HAP-1 (cell line): ENCODE results near the gene AMMECR1L.
"Not testable (repeated sequence)": the region's sequence is repeated elsewhere in the genome, so short reads cannot be mapped to it uniquely, and the experiment has no call there.

Source experiments
- DNase-seq, 2 experiments: peaks; one replicate each; pipeline ENCODE4 v3.0.0-alpha.2; 2016 to 2020; ENCODE audit warnings: low spot score in 2 of 2
- H3K27me3 ChIP-seq: fragments of 250-450 bp; sonication (Bioruptor Pico); 2 replicates; pipeline ENCODE4 v1.5.1; 2020; ENCODE audit warnings: low read depth, mild to moderate bottlenecking, moderate library complexity
- H3K36me3 ChIP-seq: fragments of 250-450 bp; sonication (Bioruptor Pico); replicated peaks from 2 replicates; pipeline ENCODE4 v1.5.1; 2020; ENCODE audit warnings: mild to moderate bottlenecking
- H3K4me1 ChIP-seq: fragments of 250-450 bp; sonication (Bioruptor Pico); 2 replicates; pipeline ENCODE4 v1.5.1; 2020; ENCODE audit warnings: mild to moderate bottlenecking
- H3K4me3 ChIP-seq: fragments of 250-450 bp; sonication (Bioruptor Pico); 2 replicates; pipeline ENCODE4 v1.5.1; 2020; ENCODE audit warnings: mild to moderate bottlenecking, moderate library complexity
- H3K9me3 ChIP-seq: fragments of 250-450 bp; sonication (Bioruptor Pico); 2 replicates; pipeline ENCODE4 v1.5.1; 2020; ENCODE audit warnings: mild to moderate bottlenecking, moderate library complexity
- in situ Hi-C: fragments of 300-500 bp; cut with MboI; formaldehyde crosslinking; loops from 3 replicates; pipeline ENCODE4 v1.14.3; 2020; ENCODE audit warnings: low sequenced_read_pairs, inconsistent platforms, mixed read lengths

The AMMECR1L gene

DNA sequence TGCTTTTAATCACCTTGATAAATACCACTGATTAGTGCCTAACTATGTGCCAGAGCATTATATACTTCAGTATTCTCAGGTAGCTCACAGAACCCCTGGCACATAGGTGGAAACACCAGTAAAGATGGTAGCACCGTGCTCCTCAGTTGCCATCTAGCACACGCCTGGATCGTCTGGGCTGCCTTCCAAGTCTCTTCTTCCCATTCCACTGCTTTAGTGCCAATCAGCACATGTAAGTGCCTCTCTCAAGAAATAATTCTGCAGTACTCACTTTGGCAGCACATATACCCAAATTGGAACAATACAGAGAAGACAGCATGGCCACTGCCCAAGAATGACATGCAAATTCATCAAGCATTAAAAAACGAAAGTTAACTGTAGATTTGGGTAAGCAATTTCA, 40.8 kb downstream of the AMMECR1L start:
- no peak for DNase-seq
- H3K4me1 ChIP-seq, result no peaks in the 10 kb centered on the region
- no peak overlapping the region for H3K4me3 ChIP-seq
- H3K36me3 ChIP-seq, result peaks cover 48% of the 10 kb centered on the region
- in situ Hi-C loops, result no loop called here
- no peaks in the 10 kb centered on the region for H3K9me3 ChIP-seq
- H3K27me3 ChIP-seq, result no peaks in the 10 kb centered on the region

DNA sequence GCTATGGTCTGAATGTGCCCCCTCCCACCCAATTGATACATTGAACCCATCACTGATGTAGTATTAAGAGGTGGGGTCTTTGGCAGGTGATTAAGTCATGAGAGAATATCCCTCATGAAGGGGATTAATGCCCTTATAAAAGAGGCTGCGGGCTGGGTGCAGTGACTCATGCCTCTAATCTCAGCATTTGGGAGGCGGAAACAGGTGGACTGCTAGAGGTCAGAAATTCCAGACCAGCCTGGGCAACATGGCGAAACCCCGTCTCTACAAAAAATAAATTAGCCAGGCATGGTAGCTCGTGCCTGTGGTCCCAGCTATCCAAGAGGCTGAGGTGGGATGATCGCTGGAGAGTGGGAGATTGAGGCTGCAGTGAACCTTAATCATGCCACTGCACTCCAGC, 42.1 kb downstream of the AMMECR1L start:
- DNase-seq, result no peak
- H3K4me3 ChIP-seq, result no peak overlapping the region
- no peaks in the 10 kb centered on the region for H3K27me3 ChIP-seq
- peaks cover 35% of the 10 kb centered on the region for H3K36me3 ChIP-seq
- H3K9me3 ChIP-seq, result no peaks in the 10 kb centered on the region
- H3K4me1 ChIP-seq, result no peaks in the 10 kb centered on the region
- in situ Hi-C loops, result no loop called here

DNA sequence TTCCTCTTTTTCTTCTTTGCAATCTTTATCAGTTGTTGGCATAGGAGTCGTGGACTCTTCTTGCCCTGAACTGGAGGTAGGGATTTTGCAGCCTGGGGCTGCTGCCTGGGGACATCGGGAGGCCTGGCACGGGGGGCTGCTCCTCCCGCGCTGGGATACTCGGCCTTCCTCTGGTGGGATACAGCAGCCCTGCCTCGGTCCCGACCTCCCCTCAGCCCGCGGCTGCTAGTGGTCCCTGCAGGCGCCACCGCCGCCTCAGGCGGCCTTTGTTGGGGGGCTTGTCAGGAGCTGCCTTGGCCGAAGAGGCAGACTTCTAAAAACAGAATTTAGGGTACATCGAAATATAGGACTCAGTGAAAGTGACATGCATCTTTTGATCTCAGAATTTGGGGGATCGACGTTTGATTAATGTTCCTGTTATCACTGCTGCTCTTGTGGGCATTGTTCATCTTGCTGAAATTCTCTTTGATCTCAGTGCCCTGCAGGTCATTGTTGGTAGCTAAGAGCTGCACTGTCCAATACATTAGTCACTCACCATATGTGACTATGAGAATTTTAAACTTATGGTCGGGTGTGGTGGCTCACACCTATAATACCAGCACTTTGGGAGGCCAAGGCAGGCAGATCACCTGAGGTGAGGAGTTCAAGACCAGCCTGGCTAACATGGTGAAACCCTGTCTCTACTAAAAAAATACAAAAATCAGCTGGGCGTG, 44.1 kb downstream of the AMMECR1L start:
- no peaks in the 10 kb centered on the region for H3K27me3 ChIP-seq
- H3K4me1 ChIP-seq, result no peaks in the 10 kb centered on the region
- H3K9me3 ChIP-seq, result no peaks in the 10 kb centered on the region
- H3K4me3 ChIP-seq, result no peak overlapping the region
- DNase-seq, result no peak
- H3K36me3 ChIP-seq, result peaks cover 15% of the 10 kb centered on the region
- in situ Hi-C loops, result no loop called here

GRCh38 chr2:127840893-127841292, 44.9 kb downstream of the AMMECR1L start:
- no peaks in the 10 kb centered on the region for H3K27me3 ChIP-seq

DNA sequence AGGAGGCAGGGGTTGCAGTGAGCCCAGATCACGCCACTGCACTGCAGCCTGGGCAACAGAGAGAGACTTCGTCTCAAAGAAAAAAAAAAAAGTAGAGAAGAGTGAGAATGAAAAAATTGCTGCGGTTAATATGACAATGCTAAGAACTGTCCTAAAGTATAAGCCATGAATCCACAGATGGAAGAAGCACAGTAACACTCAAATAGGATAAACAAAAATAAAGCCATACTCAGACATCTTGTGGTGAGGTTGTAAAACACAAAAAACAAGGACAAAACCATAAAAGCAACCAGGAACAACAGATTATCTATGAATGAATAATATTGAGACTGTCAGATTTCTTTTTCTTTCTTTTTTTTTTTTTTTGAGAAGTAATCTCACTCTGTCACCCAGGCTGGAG, 50.8 kb downstream of the AMMECR1L start:
- Histone ChIP-seq H3K27me3 (no peaks in the 10 kb centered on the region), H3K4me1 (peaks cover 2% of the 10 kb centered on the region; the same call in 1 of the 2 replicates), H3K9me3 (no peaks in the 10 kb centered on the region), H3K4me3 (no peak overlapping the region), H3K36me3 (no peaks in the 10 kb centered on the region)
- in situ Hi-C loops, result no loop called here
- DNase-seq, result no peak

More at GRCh38 chr2:127840893-127841292, 44.9 kb downstream of the AMMECR1L start:
- H3K36me3 ChIP-seq, result peaks cover 8% of the 10 kb centered on the region; the same call in 1 of the 2 replicates
- in situ Hi-C loops, result no loop called here
- H3K4me1 ChIP-seq, result no peaks in the 10 kb centered on the region
- H3K4me3 ChIP-seq, result no peak overlapping the region
- no peak for DNase-seq
- H3K9me3 ChIP-seq, result no peaks in the 10 kb centered on the region

- H3K4me3 ChIP-seq, result no peak overlapping the region
- in situ Hi-C loops, result no loop called here
- H3K4me1 ChIP-seq, result peaks cover 9% of the 10 kb centered on the region
- H3K27me3 ChIP-seq, result no peaks in the 10 kb centered on the region
- peak; percentile 58 to 64 for DNase-seq
- no peaks in the 10 kb centered on the region for H3K36me3 ChIP-seq
- H3K9me3 ChIP-seq, result peaks cover 6% of the 10 kb centered on the region; the same call in 1 of the 2 replicates
Measured at GRCh38 chr2:127829845-127830246, 55.9 kb downstream of the AMMECR1L start.

DNA sequence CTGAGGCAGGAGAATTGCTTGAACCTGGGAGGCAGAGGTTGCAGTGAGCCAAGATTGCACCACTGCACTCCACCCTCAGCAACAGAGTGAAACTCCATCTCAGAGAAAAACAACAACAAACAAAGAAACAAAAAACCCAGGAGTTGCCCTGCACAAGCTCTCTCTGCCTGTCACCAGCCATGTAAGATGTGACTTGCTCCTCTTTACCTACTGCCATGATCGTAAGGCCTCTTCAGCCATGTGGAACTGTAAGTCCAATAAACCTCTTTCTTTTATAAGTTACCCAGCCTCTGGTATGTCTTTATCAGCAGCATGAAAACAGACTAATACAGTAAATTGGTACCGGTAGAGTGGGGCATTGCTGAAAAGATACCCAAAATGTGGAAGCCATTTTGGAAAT, 59.0 kb downstream of the AMMECR1L start:
- H3K4me1 ChIP-seq, in situ Hi-C loops, H3K9me3 ChIP-seq, H3K27me3 ChIP-seq, H3K4me3 ChIP-seq, H3K36me3 ChIP-seq, DNase-seq: not testable (repeated sequence)

DNA sequence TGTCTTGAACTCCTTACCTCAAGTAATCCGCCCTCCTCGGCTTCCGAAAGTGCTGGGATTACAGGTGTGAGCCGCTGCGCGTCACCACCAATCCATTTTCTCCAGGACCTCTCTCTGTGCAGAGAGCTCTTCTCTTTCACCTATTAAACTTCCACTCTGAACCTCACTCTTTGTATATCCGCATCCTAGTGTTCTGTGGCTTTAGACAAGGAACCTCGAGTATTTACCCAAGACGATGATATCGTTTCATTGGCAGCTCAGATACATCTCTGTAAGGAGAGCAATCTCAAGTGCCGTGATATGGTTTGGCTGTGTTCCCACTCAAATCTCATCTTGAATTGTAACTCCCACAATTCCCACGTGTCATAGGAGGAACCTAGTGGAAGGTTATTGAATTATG, 59.7 kb downstream of the AMMECR1L start:
- in situ Hi-C loops, result no loop called here
- H3K9me3 ChIP-seq, result peaks cover 6% of the 10 kb centered on the region
- no peak for DNase-seq
- no peaks in the 10 kb centered on the region for H3K27me3 ChIP-seq
- H3K4me3 ChIP-seq, result no peak overlapping the region
- H3K36me3 ChIP-seq, result no peaks in the 10 kb centered on the region
- peaks cover 9% of the 10 kb centered on the region for H3K4me1 ChIP-seq

DNA sequence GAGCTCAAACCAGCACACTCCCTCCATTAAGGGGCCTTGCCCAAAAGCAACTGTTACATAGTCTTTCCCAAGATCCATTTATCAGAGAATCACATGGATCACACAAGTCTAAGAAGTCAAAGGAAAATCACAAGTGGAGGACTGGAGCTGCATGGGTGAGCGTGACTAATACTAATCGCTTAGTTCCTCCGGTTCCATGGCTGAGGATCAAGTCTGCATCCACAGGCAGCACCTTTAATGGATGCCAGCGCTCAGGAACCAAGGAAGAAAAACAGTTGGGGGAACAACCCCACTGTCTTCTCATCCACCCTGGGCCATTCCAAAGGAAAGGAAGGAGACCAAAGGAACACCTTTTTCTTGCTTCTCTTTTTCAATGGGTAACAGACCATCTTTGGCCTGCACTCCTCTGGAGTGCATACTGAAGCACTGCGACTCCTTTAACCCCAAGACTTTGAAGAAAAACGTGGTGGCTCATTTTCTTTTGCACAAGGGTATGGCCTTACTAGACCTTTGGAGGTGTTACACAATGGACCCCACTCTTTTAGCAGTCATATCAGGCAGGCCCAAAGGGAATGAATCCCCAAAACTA, 65.6 kb downstream of the AMMECR1L start:
- peaks cover 12% of the 10 kb centered on the region for H3K9me3 ChIP-seq
- no peak overlapping the region for H3K4me3 ChIP-seq
- no peaks in the 10 kb centered on the region for H3K4me1 ChIP-seq
- H3K36me3 ChIP-seq, result no peaks in the 10 kb centered on the region
- no peak for DNase-seq
- no peaks in the 10 kb centered on the region for H3K27me3 ChIP-seq
- in situ Hi-C loops, result no loop called here

DNA sequence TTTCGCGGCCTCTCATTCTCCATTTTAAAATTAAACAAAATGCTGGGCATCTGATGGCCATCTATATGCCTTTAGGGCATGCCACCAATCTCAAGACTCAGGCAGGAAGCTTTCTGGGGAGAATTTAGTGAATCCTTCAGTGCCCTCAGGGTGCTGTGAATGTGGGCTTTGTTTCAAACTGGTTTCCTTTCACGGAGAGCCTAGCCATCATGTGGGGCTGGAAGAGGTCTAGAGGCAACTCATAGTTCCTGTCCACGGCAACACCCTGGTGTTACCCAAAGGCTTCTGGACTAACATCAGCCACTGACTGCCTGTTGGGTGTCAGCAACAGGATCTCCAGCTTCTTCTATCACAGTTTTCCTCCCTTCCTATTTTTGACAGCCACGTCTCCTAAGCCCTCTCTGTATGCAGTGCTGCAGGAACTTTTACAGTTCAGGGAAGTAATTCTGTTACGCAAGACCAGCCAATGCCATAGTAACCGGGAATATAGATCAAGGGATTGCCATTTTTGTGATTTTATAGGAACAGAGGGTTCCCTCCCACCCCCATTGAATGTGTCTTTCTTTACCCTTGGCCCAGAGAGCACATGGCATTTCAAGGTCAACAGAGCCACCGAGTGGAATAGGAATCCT, 66.8 kb downstream of the AMMECR1L start:
- no peak overlapping the region for H3K4me3 ChIP-seq
- H3K4me1 ChIP-seq, result no peaks in the 10 kb centered on the region
- H3K27me3 ChIP-seq, result no peaks in the 10 kb centered on the region
- peaks cover 12% of the 10 kb centered on the region for H3K9me3 ChIP-seq
- in situ Hi-C loops, result no loop called here
- DNase-seq, result no peak
- no peaks in the 10 kb centered on the region for H3K36me3 ChIP-seq

GRCh38 chr2:127818241-127818640, 67.5 kb downstream of the AMMECR1L start:
- H3K27me3 ChIP-seq, result no peaks in the 10 kb centered on the region
- no peaks in the 10 kb centered on the region for H3K36me3 ChIP-seq
- no peak overlapping the region for H3K4me3 ChIP-seq
- H3K4me1 ChIP-seq, result no peaks in the 10 kb centered on the region
- H3K9me3 ChIP-seq, result peaks cover 12% of the 10 kb centered on the region
- in situ Hi-C loops, result no loop called here
- peak in 1 of 2 experiments; percentile 38 for DNase-seq

DNA sequence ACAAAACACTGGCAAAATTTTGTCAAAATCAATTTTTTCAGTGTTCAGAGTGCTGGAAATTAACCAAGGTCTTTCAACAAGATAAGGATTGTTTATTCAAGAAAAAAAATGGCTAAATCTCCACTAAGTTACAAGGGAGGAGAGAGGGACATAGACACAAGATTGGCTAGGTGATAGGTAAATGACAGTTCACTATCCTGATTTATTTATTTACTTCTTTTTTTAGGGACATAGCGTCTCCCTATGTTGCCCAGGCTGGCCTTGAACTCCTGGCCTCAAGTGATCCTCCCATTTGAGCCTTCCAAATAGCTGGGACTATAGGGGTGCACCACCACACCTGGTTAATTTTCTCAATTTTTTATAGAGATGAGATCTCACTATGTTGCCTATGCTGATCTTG, 71.1 kb downstream of the AMMECR1L start:
- no peak overlapping the region for H3K4me3 ChIP-seq
- no peak for DNase-seq
- H3K36me3 ChIP-seq, result no peaks in the 10 kb centered on the region
- no peaks in the 10 kb centered on the region; the same call in 1 of the 2 replicates for H3K9me3 ChIP-seq
- peaks cover 4% of the 10 kb centered on the region; the same call in 1 of the 2 replicates for H3K4me1 ChIP-seq
- in situ Hi-C loops, result no loop called here
- H3K27me3 ChIP-seq, result no peaks in the 10 kb centered on the region

GRCh38 chr2:127812441-127812840, 73.3 kb downstream of the AMMECR1L start:
- in situ Hi-C loops, H3K4me3 ChIP-seq, H3K4me1 ChIP-seq, H3K27me3 ChIP-seq, H3K9me3 ChIP-seq, DNase-seq, H3K36me3 ChIP-seq: not testable (repeated sequence)
